GM21515 (cell line): ENCODE measurements around the gene TOP2B.

Experiments
- ATAC-seq: cut with Tn5 transposase; IDR thresholded peaks from one replicate; pipeline ENCODE4 v1.9.1; 2021; ENCODE audit not compliant: unreplicated experiment

TOP2B gene

GRCh38 chr3:25621087-25621486 is 43.6 kb downstream of the TOP2B start:
- no peak for ATAC-seq

- ATAC-seq = no peak
Measured at GRCh38 chr3:25620493-25620892, 44.2 kb downstream of the TOP2B start.

GRCh38 chr3:25619382-25619781 is 45.3 kb downstream of the TOP2B start:
- ATAC-seq = no peak

- no peak for ATAC-seq
Measured at GRCh38 chr3:25618028-25618427, 46.7 kb downstream of the TOP2B start.

GRCh38 chr3:25611193-25611592 is 53.5 kb downstream of the TOP2B start:
- ATAC-seq = no peak

- ATAC-seq = no peak
Measured at GRCh38 chr3:25610779-25611178, 53.9 kb downstream of the TOP2B start.

- no peak for ATAC-seq
Measured at GRCh38 chr3:25610167-25610566, 54.5 kb downstream of the TOP2B start.

- no peak for ATAC-seq
Measured at GRCh38 chr3:25604107-25604805, 60.5 kb downstream of the TOP2B start.

- ATAC-seq = no peak
Measured at GRCh38 chr3:25603703-25604102, 61.0 kb downstream of the TOP2B start.

- no peak for ATAC-seq
Measured at GRCh38 chr3:25597535-25598101, 67.1 kb downstream of the TOP2B start.

GRCh38 chr3:25594007-25594502 is 70.7 kb downstream of the TOP2B start:
- ATAC-seq = no peak

- no peak for ATAC-seq
Measured at GRCh38 chr3:25593001-25593400, 71.7 kb downstream of the TOP2B start.

- no peak for ATAC-seq
Measured at GRCh38 chr3:25592510-25592968, 72.2 kb downstream of the TOP2B start.

GRCh38 chr3:25589783-25590258 is 74.9 kb downstream of the TOP2B start:
- no peak for ATAC-seq

GRCh38 chr3:25589104-25589782 is 75.5 kb downstream of the TOP2B start:
- ATAC-seq = no peak

- no peak for ATAC-seq
Measured at GRCh38 chr3:25588441-25589103, 76.1 kb downstream of the TOP2B start.

GRCh38 chr3:25587975-25588374 is 76.7 kb downstream of the TOP2B start:
- ATAC-seq = no peak

GRCh38 chr3:25587526-25587925 is 77.2 kb downstream of the TOP2B start:
- ATAC-seq = no peak

- ATAC-seq = no peak
Measured at GRCh38 chr3:25587094-25587493, 77.6 kb downstream of the TOP2B start.

GRCh38 chr3:25586553-25586952 is 78.2 kb downstream of the TOP2B start:
- no peak for ATAC-seq

- no peak for ATAC-seq
Measured at GRCh38 chr3:25586167-25586505, 78.6 kb downstream of the TOP2B start.
